Activated T-cell treated with anti-CD3 and anti-CD28 coated beads for 24 hours (primary cell): ENCODE results near the gene GTPBP4.
"Not testable (repeated sequence)": the region's sequence is repeated elsewhere in the genome, so short reads cannot be mapped to it uniquely, and the experiment has no call there.

Source experiments
- DNase-seq: peaks from one replicate; pipeline ENCODE4 v3.0.0-alpha.2; 2020; ENCODE audit warnings: low read depth

GTPBP4 gene

DNA sequence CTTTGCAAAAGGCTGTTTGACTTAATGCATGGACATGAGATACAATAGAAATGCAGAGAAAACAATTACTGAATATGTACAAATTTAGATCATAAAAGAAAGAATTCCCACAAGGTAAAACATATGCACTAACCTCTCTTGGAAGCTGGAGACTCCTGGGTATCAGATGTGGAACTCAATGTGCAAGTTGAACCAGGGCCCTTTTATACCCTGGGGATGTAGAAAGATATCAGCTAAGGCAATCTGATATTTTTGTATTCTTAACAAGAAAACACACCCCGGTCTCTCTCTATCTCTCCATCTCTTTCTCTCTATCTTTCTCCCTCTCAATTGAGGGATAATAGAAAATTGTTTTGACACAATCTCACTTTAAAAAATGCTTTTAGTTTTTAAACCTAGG lies 37.4 kb downstream of the GTPBP4 start, which contains the start of gene IDI2:
Gene IDI2, minus strand, starts transcription at position 177 of the 400 bp plus-strand sequence. CDS start 1,136 bp downstream, outside the sequence.
- no peak for DNase-seq

DNA sequence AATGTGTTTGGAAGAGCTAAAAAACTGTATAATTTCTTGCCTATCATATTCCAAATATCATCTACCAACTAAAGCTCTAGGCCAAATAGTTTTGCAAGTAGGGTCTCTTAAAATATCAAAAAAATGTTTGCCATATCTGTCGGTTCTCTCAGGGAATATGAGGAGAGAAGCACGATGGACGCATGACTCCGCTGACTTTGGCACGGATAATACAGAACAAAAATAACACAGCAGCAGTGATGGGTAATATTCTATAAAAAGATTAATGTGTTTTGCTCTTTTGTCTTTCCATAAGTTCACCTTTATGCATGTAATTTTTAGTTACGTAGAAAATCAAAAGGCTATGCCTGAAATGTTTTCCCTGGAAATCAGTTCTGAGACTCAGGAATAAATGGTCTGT lies 38.3 kb downstream of the GTPBP4 start:
- DNase-seq: no peak

DNA sequence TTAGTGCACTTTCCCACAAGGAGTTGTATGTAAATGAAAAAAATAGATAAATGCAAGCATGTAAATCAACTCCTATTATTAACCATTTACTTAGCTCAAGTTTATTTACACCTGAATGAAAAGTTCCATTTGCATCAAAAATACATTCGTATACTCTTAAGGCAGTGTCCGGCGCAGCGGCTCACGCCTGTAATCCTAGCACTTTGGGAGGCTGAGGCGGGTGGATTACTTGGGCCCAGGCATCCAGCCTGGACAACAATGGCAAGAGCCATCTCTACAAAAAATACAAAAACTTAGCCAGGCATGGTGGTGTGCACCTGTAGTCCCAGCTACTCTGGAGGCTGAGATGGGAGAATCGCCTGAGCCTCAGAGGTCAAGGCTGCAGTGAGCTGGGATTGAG lies 41.6 kb downstream of the GTPBP4 start:
- no peak for DNase-seq

DNA sequence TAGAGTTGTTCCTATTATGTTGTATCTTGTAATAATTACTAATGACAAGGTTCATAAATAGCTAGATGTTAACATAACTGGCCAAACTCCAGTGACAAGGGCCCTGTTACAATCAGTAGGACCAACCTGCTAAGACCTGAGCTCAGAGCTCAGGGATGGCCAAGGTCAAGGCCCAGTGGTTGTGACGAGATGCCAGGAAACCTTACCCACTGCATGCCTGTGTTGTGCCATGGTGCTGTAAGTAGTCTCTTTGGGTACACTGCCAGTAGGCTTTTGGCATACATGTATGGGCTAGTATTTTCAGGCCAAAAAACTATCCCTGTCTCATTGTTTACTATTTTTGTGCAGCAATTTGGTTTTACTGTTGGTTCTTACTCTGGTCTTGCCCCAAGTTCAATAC lies 45.4 kb downstream of the GTPBP4 start:
- no peak for DNase-seq

GRCh38 chr10:1034758-1035157 lies 46.5 kb downstream of the GTPBP4 start:
- DNase-seq: no peak

- DNase-seq: no peak
These were observed 47.0 kb downstream of the GTPBP4 start for GRCh38 chr10:1035201-1035600.

- no peak for DNase-seq
These were observed 48.1 kb downstream of the GTPBP4 start for GRCh38 chr10:1036341-1036791.

- no peak for DNase-seq
These were observed 48.9 kb downstream of the GTPBP4 start for GRCh38 chr10:1037098-1037497.

DNA sequence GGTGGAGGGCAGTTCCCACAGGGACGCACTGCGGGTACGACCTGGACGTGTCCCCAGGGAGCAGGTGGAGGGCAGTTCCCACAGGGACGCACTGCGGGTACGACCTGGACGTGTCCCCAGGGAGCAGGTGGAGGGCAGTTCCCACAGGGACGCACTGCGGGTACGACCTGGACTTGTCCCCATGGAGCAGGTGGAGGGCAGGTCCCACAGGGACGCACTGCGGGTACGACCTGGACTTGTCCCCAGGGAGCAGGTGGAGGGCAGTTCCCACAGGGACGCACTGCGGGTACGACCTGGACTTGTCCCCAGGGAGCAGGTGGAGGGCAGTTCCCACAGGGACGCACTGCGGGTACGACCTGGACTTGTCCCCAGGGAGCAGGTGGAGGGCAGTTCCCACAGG lies 50.5 kb downstream of the GTPBP4 start:
- DNase-seq: not testable (repeated sequence)

GRCh38 chr10:1040133-1040532 lies 51.9 kb downstream of the GTPBP4 start:
- no peak for DNase-seq

- DNase-seq: no peak
These were observed 53.3 kb downstream of the GTPBP4 start for GRCh38 chr10:1041514-1041913.

- no peak for DNase-seq
These were observed 55.3 kb downstream of the GTPBP4 start for GRCh38 chr10:1043532-1043995.

DNA sequence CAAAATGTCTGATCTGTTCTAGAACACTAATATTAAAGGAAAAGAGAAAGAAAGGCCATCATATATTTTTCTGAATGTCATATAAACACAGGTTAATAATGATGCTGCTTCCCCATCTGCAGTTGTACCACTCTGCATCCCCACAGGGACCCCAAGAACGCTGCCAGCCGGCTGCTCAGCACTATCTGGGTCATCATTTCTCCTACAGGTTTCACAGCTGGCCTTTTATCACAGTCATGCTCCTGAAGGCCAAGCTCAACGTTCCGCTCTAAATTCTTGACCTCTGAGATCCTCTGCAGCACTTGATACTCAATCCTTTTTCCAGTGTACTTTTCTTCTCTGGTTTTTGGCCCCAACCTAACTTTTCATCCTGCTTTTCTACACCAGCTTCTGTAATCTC lies 55.9 kb downstream of the GTPBP4 start:
- no peak for DNase-seq

DNA sequence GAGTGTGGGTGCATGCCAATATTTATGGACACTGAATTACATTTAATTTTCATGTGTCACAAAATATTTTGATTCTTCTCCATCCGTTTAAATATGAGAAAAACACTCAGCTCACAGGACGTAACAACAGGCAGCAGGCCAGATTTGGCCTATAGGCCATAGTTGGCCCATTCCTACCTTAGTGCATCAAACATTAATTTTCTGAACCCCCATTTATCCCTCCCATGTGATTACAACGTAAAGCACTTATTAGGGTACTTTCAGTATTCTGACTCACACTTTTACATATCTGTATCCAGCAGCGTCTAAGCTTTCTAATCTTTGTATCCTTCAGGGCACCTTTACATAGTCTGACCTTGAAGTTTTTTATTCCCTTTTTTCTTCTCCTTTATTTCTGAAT lies 56.7 kb downstream of the GTPBP4 start:
- no peak for DNase-seq

GRCh38 chr10:1045415-1045814 lies 57.2 kb downstream of the GTPBP4 start:
- DNase-seq: no peak

- DNase-seq: no peak
These were observed 59.7 kb downstream of the GTPBP4 start for GRCh38 chr10:1047937-1048336.

DNA sequence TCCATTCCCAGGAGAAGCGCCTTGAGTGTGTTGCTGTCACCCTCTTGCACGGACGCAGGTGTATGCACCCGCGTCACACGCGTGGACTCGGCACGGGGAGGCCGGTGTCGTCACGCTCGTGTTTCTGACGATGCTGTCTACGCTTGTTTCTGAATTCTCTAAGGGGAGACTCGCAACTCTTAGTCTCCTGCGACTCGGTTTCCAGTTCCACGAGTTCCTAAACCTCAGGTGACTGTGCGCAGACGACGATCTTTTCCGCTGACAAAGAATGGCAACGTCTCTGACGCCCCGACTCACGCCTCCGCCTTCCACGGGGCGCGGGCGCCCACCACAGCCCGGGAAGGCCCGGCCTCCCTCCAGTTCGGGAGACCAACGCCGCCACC lies 60.1 kb downstream of the GTPBP4 start:
- DNase-seq: no peak

DNA sequence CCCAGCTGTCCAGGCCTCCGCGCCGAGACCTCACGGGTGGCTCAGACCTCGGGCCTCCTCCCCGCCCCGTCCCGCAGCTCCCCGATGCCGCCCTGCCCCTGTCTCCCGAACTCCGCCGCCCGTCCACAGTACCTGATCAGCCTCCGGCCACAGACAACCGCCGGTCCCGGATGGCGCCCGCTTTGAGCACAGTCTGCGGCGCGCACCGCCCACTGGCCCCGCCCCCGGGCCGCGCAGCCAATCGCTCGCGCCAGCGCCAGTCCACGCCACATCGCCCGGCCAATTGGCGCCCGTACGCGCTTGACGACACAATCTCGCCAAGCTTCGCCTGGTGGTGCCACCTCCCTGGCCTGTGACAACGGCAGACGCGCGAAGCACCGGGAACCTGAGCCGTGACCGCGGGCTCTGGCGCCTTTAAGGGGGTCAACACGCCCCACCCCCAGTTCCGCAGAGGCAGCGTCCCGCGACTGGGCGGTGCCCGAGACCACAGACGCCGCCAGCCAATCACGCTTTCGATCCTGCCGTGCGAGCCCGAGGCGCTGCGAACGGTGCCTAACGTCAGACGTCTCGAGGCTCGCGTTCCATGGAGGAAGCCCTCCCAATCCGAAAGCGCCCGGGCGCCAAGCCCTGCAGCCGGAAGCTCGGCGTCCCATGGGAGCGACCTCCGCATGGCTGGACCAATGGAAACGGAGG lies 60.6 kb downstream of the GTPBP4 start, which contains the start of gene IDI1:
Gene IDI1, minus strand, starts transcription at position 388 of the 693 bp plus-strand sequence. Its CDS starts 116 bp downstream, at position 272.
- DNase-seq: peak; percentile 94

DNA sequence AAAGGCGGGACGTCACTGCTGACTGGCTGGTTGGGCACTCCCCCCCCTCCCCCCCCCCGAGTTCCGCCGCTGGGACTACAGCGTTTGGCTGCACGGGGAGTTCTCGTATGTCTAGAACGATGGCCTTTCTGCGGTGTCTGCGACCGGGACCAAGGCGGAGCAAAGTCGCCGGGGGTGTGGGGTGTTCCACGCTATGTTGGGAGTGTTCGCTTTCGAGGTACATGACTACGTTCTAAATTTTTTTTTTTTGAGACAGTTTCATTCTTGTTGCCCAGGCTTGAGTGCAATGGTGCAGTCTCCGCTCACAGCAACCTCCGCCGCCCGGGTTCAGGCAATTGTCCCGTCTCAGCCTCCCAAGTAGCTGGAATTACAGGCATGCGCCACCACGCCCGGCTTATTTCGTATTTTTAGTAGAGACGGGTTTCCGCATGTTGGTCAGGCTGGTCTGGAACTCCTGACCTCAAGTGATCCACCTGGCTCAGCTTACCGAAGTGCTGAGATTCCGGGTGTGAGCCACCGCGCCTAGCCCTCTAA lies 61.3 kb downstream of the GTPBP4 start:
- DNase-seq: no peak

GRCh38 chr10:1050145-1050544 lies 61.9 kb downstream of the GTPBP4 start:
- no peak for DNase-seq

GRCh38 chr10:1050554-1050953 lies 62.3 kb downstream of the GTPBP4 start:
- no peak for DNase-seq

- no peak for DNase-seq
These were observed 66.5 kb downstream of the GTPBP4 start for GRCh38 chr10:1054684-1055083.

- DNase-seq: peak; percentile 85
These were observed 68.3 kb downstream of the GTPBP4 start, which contains the start of gene WDR37 for GRCh38 chr10:1056326-1057105. Gene WDR37, plus strand, starts transcription at chr10:1056385. Its CDS starts 15,771 bp downstream, at chr10:1072156.
